Measurements from ENCODE around the gene CACNA1B.
"Not testable (repeated sequence)": the region's sequence is repeated elsewhere in the genome, so short reads cannot be mapped to it uniquely, and the experiment has no call there.

- TF ChIP-seq CTCF, POLR2A (IDR thresholded peaks at IDR 0.05): not testable (repeated sequence)
Observed at GRCh38 chr9:138143491-138143890, 265.9 kb downstream of the CACNA1B start.
